Liver (tissue), 9 donors: ENCODE measurements around the gene MAGI1. TPM values are rescaled to one million over a fixed set of nuclear protein-coding genes. Genes with fewer than 3 reads are reported as not detected.

Experiments
- DNase-seq: peaks from one replicate; pipeline ENCODE4 v3.0.0-alpha.2; 2017; ENCODE audit warnings: low spot score
- H3K27ac ChIP-seq, 2 donors: one replicate each; pipeline ENCODE4 v1.7.0; 2013; ENCODE audit warnings: inconsistent platforms in 2 of 2, low read length in 2 of 2, control low read depth in 1 of 2, low read depth in 1 of 2, mild to moderate bottlenecking in 1 of 2
- H3K27me3 ChIP-seq, 4 donors: one replicate each; pipeline versions ENCODE4 v1.6.1 to v1.7.0; 2013; ENCODE audit warnings: low read length in 3 of 4, inconsistent platforms in 1 of 4, mild to moderate bottlenecking in 1 of 4, moderate library complexity in 1 of 4; ENCODE audit not compliant: control insufficient read depth in 4 of 4, insufficient read depth in 4 of 4
- H3K36me3 ChIP-seq, 4 donors: one replicate each; pipeline versions ENCODE4 v1.6.1 to v1.7.0; 2013; ENCODE audit warnings: low read length in 3 of 4, mild to moderate bottlenecking in 3 of 4, low read depth in 1 of 4, moderate library complexity in 1 of 4; ENCODE audit not compliant: control insufficient read depth in 4 of 4, insufficient read depth in 3 of 4
- H3K4me1 ChIP-seq, 4 donors: one replicate each; pipeline versions ENCODE4 v1.6.1 to v1.7.0; 2013; ENCODE audit warnings: low read length in 3 of 4, mild to moderate bottlenecking in 3 of 4, moderate library complexity in 1 of 4; ENCODE audit not compliant: control insufficient read depth in 4 of 4, insufficient read depth in 4 of 4
- H3K4me3 ChIP-seq, 3 donors: one replicate each; pipeline versions ENCODE4 v1.6.1 to v1.7.0; 2013; ENCODE audit warnings: low read length in 3 of 3, control low read depth in 1 of 3, low read depth in 1 of 3, mild to moderate bottlenecking in 1 of 3
- H3K9ac ChIP-seq, 2 donors: one replicate each; pipeline ENCODE4 v1.7.0; 2013; ENCODE audit warnings: low read length in 2 of 2, mild to moderate bottlenecking in 2 of 2, moderate library complexity in 2 of 2, control low read depth in 1 of 2, low read depth in 1 of 2
- H3K9me3 ChIP-seq, 4 donors: one replicate each; pipeline versions ENCODE4 v1.6.1 to v1.7.0; 2013; ENCODE audit warnings: low read length in 3 of 4; ENCODE audit not compliant: control insufficient read depth in 4 of 4
- ATF3 ChIP-seq: IDR thresholded peaks from 2 replicates; pipeline ENCODE4 v1.6.1; 2016; ENCODE audit warnings: antibody characterized with exemption
- CTCF ChIP-seq: fragments of 150-350 bp; IDR thresholded peaks from 2 replicates; pipeline ENCODE4 v1.5.1; 2017; ENCODE audit warnings: improper control_type of control experiment, low read depth, low read length; ENCODE audit not compliant: missing input control
- EGR1 ChIP-seq, 2 donors: IDR thresholded peaks; 2 replicates each; pipeline ENCODE4 v1.6.1; 2016 to 2018; ENCODE audit warnings: antibody characterized with exemption in 2 of 2, low read depth in 2 of 2
- FOXA1 ChIP-seq: IDR thresholded peaks from 2 replicates; pipeline ENCODE4 v1.6.1; 2016; ENCODE audit warnings: antibody characterized with exemption
- FOXA2 ChIP-seq: IDR thresholded peaks from 2 replicates; pipeline ENCODE4 v1.6.1; 2016; ENCODE audit warnings: antibody characterized with exemption
- GABPA ChIP-seq, 2 donors: IDR thresholded peaks in 1 of 2; conservative IDR thresholded peaks in 1 of 2; 2 replicates each; pipeline ENCODE4 v1.6.1; 2016; ENCODE audit warnings: antibody characterized with exemption in 2 of 2, mild to moderate bottlenecking in 1 of 2, moderate library complexity in 1 of 2
- HNF4A ChIP-seq, 2 donors: conservative IDR thresholded peaks; 2 replicates each; pipeline ENCODE4 v1.6.1; 2016; ENCODE audit warnings: antibody characterized with exemption in 2 of 2, mild to moderate bottlenecking in 2 of 2
- HNF4G ChIP-seq: IDR thresholded peaks from 2 replicates; pipeline ENCODE4 v1.6.1; 2016; ENCODE audit warnings: antibody characterized with exemption
- JUND ChIP-seq, 2 donors: IDR thresholded peaks; 2 replicates each; pipeline ENCODE4 v1.6.1; 2016; ENCODE audit warnings: antibody characterized with exemption in 2 of 2
- MAX ChIP-seq: IDR thresholded peaks from 2 replicates; pipeline ENCODE4 v1.6.1; 2016; ENCODE audit warnings: antibody characterized with exemption
- NR2F2 ChIP-seq: IDR thresholded peaks from 2 replicates; pipeline ENCODE4 v1.6.1; 2016; ENCODE audit warnings: antibody characterized with exemption
- RAD21 ChIP-seq, 2 donors: IDR thresholded peaks; 2 replicates each; pipeline ENCODE4 v1.6.1; 2016; ENCODE audit warnings: antibody characterized with exemption in 2 of 2, mild to moderate bottlenecking in 2 of 2
- REST ChIP-seq: IDR thresholded peaks from 2 replicates; pipeline ENCODE4 v1.6.1; 2016; ENCODE audit warnings: antibody characterized with exemption, mild to moderate bottlenecking
- RXRA ChIP-seq, 2 donors: IDR thresholded peaks; 2 replicates each; pipeline ENCODE4 v1.6.1; 2017 to 2018; ENCODE audit warnings: antibody characterized with exemption in 2 of 2, mild to moderate bottlenecking in 1 of 2
- SP1 ChIP-seq: IDR thresholded peaks from 2 replicates; pipeline ENCODE4 v1.6.1; 2018; ENCODE audit warnings: antibody characterized with exemption, mild to moderate bottlenecking
- TAF1 ChIP-seq: conservative IDR thresholded peaks from 2 replicates; pipeline ENCODE4 v1.6.1; 2016; ENCODE audit warnings: antibody characterized with exemption, mild to moderate bottlenecking
- YY1 ChIP-seq: IDR thresholded peaks from 2 replicates; pipeline ENCODE4 v1.6.1; 2016; ENCODE audit warnings: antibody characterized with exemption, mild to moderate bottlenecking
- ZBTB33 ChIP-seq: IDR thresholded peaks from 2 replicates; pipeline ENCODE4 v1.6.1; 2016; ENCODE audit warnings: antibody characterized with exemption
- WGBS: extraction: QIAGEN DNeasy Blood & Tissue Kit; methylation state at CpG from one replicate; pipeline ENCODE4 v1.1.7; 2013; 5-methylcytosine and 5-hydroxymethylcytosine counted together
- polyA plus RNA-seq, 2 donors: library from polyadenylated mRNA; stranded (reverse) in 1 of 2; unstranded in 1 of 2; fragments of 200-250 nt in 1 of 2; fragments of >200 nt in 1 of 2; fragmentation: Nextera tagmentation in 1 of 2; extraction: Ambion mirVana in 1 of 2; gene quantifications; one replicate each; pipeline versions ENCODE4 v1.2.1 to v1.2.3, GENCODE V29; 2013 to 2015
- total RNA-seq, 2 donors: library from RNA; depleted of rRNA; stranded (reverse); fragments of >200 nt; gene quantifications; one replicate each; pipeline ENCODE4 v1.2.3, GENCODE V29; 2014
- donor health status: healthy.
- donor health status: healthy.
- donor health status: healthy.
- donor health status: healthy.
- donor health status: healthy.

MAGI1 gene
- total and polyA plus RNA-seq, 4 donors, result 9.6 to 68.8 (median 14.0) TPM

- no peaks in the 10 kb centered on the region for H3K36me3 ChIP-seq
- DNase-seq, result no peak
- no peaks in the 10 kb centered on the region for H3K27me3 ChIP-seq
- no peaks in the 10 kb centered on the region for H3K9me3 ChIP-seq
- H3K4me3 ChIP-seq, result no peak overlapping the region
- TF ChIP-seq JUND (IDR thresholded peaks at IDR 0.05) (no peak), FOXA2 (no peak), SP1 (no peak), RAD21 (IDR thresholded peaks at IDR 0.05) (no peak), RXRA (IDR thresholded peaks at IDR 0.05) (no peak), FOXA1 (no peak), GABPA (IDR thresholded peaks at IDR 0.05 in 1 of 2, conservative IDR thresholded peaks at IDR 0.05 in 1 of 2) (no peak), NR2F2 (no peak), TAF1 (no peak), REST (no peak), HNF4A (conservative IDR thresholded peaks at IDR 0.05) (no peak), HNF4G (no peak), YY1 (no peak), ZBTB33 (no peak), MAX (no peak), EGR1 (IDR thresholded peaks at IDR 0.05; ENCODE audit: low read depth in 2 of 2) (no peak), CTCF (no peak), ATF3 (no peak)
- no peak overlapping the region for H3K27ac ChIP-seq
- 83% methylated on average over 2 of the region's 2 CpGs for WGBS
- H3K4me1 ChIP-seq, result peaks cover 0 to 1% (median 0%) of the 10 kb centered on the region in 4 donors
- no peak overlapping the region for H3K9ac ChIP-seq
These were observed 424.1 kb downstream of the MAGI1 start for GRCh38 chr3:65614585-65614984.
